HepG2 (cell line): ENCODE measurements around the gene KRT13. TPM values are rescaled to one million over a fixed set of nuclear protein-coding genes. Genes with fewer than 3 reads are reported as not detected.
A peak's percentile ranks its signal among the peaks of the same experiment; 100 is the strongest.

Experiments used
- ATAC-seq: fragments of 200-7000 bp; cut with Tn5 transposase; 3 replicates; pipeline ENCODE4 v1.9.1; 2020; ENCODE audit warnings: mild to moderate bottlenecking, moderate library complexity
- BruUV-seq: library from RNA; stranded (reverse); fragments of 400-500 nt; replicated peaks from 2 replicates; lab custom pipeline; 2021; lab: Mats Ljungman, UMichigan
- CTCF ChIA-PET: fragments of 300-600 bp; formaldehyde crosslinking; extraction: SDS; loops from one replicate; lab custom pipeline; 2021; ENCODE audit warnings: low total read pairs, inconsistent platforms, low intra/inter-chr PET ratio; lab: Yijun Ruan, JAX
- POLR2A ChIA-PET: fragments of 350-600 bp; sonication (Branson Sonifier 250); formaldehyde crosslinking; loops from one replicate; lab custom pipeline; 2020; ENCODE audit warnings: antibody characterized with exemption, inconsistent platforms; lab: Yijun Ruan, JAX
- DNase-seq: peaks from one replicate; pipeline ENCODE4 v3.0.0-alpha.2; 2015; ENCODE audit warnings: low spot score
- FAIRE-seq: peaks from 3 replicates; lab custom pipeline; 2011; peaks lifted over from hg19 to GRCh38; lab: Jason Lieb, UNC
- H2AFZ ChIP-seq: one replicate; pipeline ENCODE4 v1.6.1; 2011; ENCODE audit warnings: low read length, inconsistent platforms
- H3K27ac ChIP-seq: fragments of 300-600 bp; 3 replicates; pipeline ENCODE4 v1.8.0; 2011; ENCODE audit warnings: mixed run types, mild to moderate bottlenecking, mixed read lengths, low read length, inconsistent platforms; ENCODE audit not compliant: insufficient read depth; ENCODE audit errors: extremely low read length
- H3K27me3 ChIP-seq, 2 experiments: fragments of 200-600 bp in 1 of 2; 2 replicates in 1 of 2; 3 replicates in 1 of 2; pipeline versions ENCODE4 v1.6.0 to v1.8.0; 2011; ENCODE audit warnings: low read length in 2 of 2, mild to moderate bottlenecking in 2 of 2, moderate library complexity in 2 of 2, inconsistent platforms in 1 of 2; ENCODE audit not compliant: insufficient read depth in 2 of 2, control insufficient read depth in 1 of 2
- H3K36me3 ChIP-seq, 2 experiments: fragments of 200-600 bp in 1 of 2; replicated peaks in 1 of 2; 2 replicates in 1 of 2; 3 replicates in 1 of 2; pipeline versions ENCODE4 v1.5.1 to v1.8.0; 2011; ENCODE audit warnings: low read length in 2 of 2, inconsistent platforms in 1 of 2; ENCODE audit not compliant: insufficient read depth in 2 of 2, control insufficient read depth in 1 of 2
- H3K4me1 ChIP-seq: 2 replicates; pipeline ENCODE4 v1.5.1; 2012; ENCODE audit warnings: low read length, inconsistent platforms; ENCODE audit not compliant: insufficient read depth
- H3K4me2 ChIP-seq: 2 replicates; pipeline ENCODE4 v1.6.0; 2011; ENCODE audit warnings: low read depth, low read length, inconsistent platforms
- H3K4me3 ChIP-seq, 3 experiments: fragments of 200-600 bp in 1 of 3; sonication (generic), shearing (Covaris generic) in 1 of 3; replicated peaks in 1 of 3; 2 replicates each; pipeline ENCODE4 v1.5.1; 2011 to 2016; ENCODE audit warnings: low read length in 3 of 3, inconsistent platforms in 2 of 3, low read depth in 2 of 3, mild to moderate bottlenecking in 2 of 3, control low read depth in 1 of 3, mixed read lengths in 1 of 3; ENCODE audit not compliant: insufficient read depth in 1 of 3
- H3K79me2 ChIP-seq: one replicate; pipeline ENCODE4 v1.6.1; 2011; ENCODE audit warnings: low read length, inconsistent platforms; ENCODE audit not compliant: insufficient read depth
- H3K9ac ChIP-seq: 2 replicates; pipeline ENCODE4 v1.6.0; 2011; ENCODE audit warnings: mild to moderate bottlenecking, low read depth, low read length, inconsistent platforms; ENCODE audit not compliant: insufficient read depth
- H3K9me3 ChIP-seq: 2 replicates; pipeline ENCODE4 v1.5.1; 2012; ENCODE audit warnings: mild to moderate bottlenecking, low read length
- H4K20me1 ChIP-seq: 2 replicates; pipeline ENCODE4 v1.6.0; 2011; ENCODE audit warnings: inconsistent platforms, mild to moderate bottlenecking, low read length, moderate library complexity; ENCODE audit not compliant: insufficient read depth
- ATF7 ChIP-seq, 2 experiments: fragments of 450-650 bp in 1 of 2; sonication (generic) in 1 of 2; formaldehyde crosslinking in 1 of 2; IDR thresholded peaks; 2 replicates each; pipeline versions ENCODE4 v1.4.0 to v1.6.1; 2016 to 2020; ENCODE audit warnings: antibody characterized with exemption in 1 of 2, mild to moderate bottlenecking in 1 of 2, missing genetic modification reagents in 1 of 2
- FOXA1 ChIP-seq, 2 experiments: fragments of 450-650 bp in 1 of 2; sonication (generic) in 1 of 2; formaldehyde crosslinking in 1 of 2; IDR thresholded peaks; 2 replicates each; pipeline versions ENCODE4 v1.4.0 to v1.6.1; 2016 to 2020; ENCODE audit warnings: missing genetic modification reagents in 1 of 2
- KDM3A ChIP-seq: IDR thresholded peaks from 2 replicates; pipeline ENCODE4 v1.6.1; 2018; ENCODE audit warnings: low read depth, missing compliant biosample characterization
- KMT2A ChIP-seq: sonication (generic); formaldehyde crosslinking; IDR thresholded peaks from 2 replicates; pipeline ENCODE4 v1.4.0; 2020; ENCODE audit warnings: missing genetic modification reagents
- TRIM24 ChIP-seq: sonication (generic); formaldehyde crosslinking; IDR thresholded peaks from 2 replicates; pipeline ENCODE4 v1.8.0; 2022; ENCODE audit warnings: mild to moderate bottlenecking, missing genetic modification reagents
- ZFP90 ChIP-seq: sonication (generic); formaldehyde crosslinking; IDR thresholded peaks from 2 replicates; pipeline ENCODE4 v1.8.0; 2022; ENCODE audit warnings: missing genetic modification reagents, mild to moderate bottlenecking, inconsistent platforms, borderline replicate concordance
- ZNF160 ChIP-seq: sonication (generic); formaldehyde crosslinking; IDR thresholded peaks from 2 replicates; pipeline ENCODE4 v1.8.0; 2022; ENCODE audit warnings: mild to moderate bottlenecking, inconsistent platforms, missing genetic modification reagents
- ZNF280B ChIP-seq: sonication (generic); formaldehyde crosslinking; IDR thresholded peaks from 2 replicates; pipeline ENCODE4 v1.5.0; 2020; ENCODE audit warnings: missing genetic modification reagents, mild to moderate bottlenecking, borderline replicate concordance
- ZNF790 ChIP-seq: sonication (generic); formaldehyde crosslinking; IDR thresholded peaks from 2 replicates; pipeline ENCODE4 v1.8.0; 2022; ENCODE audit warnings: missing genetic modification reagents, mild to moderate bottlenecking, borderline replicate concordance
- WGBS: methylation state at CpG from one replicate; pipeline ENCODE4 v1.1.6; 2017; ENCODE audit warnings: low lambda C conversion rate; 5-methylcytosine and 5-hydroxymethylcytosine counted together
- in situ Hi-C: cut with HindIII; loops from 2 replicates; pipeline ENCODE4 v1.10.0; 2017; ENCODE audit warnings: low pct_unique_long_range_greater_than_20kb; ENCODE audit not compliant: extremely low pct_ligation_motif_present
- intact Hi-C: fragments of 100-400 bp; cut with micrococcal nuclease; formaldehyde crosslinking; loops from one replicate; pipeline ENCODE4 v1.10.0; 2022; ENCODE audit not compliant: unreplicated experiment
- polyA plus RNA-seq, 8 experiments: library from polyadenylated mRNA; depleted of rRNA in 3 of 8; stranded (reverse) in 7 of 8; unstranded in 1 of 8; fragments of >200 nt; fragmentation: Illumina TruSeq in 4 of 8; extraction: Trizol in 4 of 8; gene quantifications; 2 replicates each; pipeline versions ENCODE4 v1.2.1 to v1.2.3, GENCODE V29; 2011 to 2016; ENCODE audit warnings: low read depth in 4 of 8, missing spikeins in 1 of 8, mixed read lengths in 1 of 8; ENCODE audit not compliant: insufficient read depth in 1 of 8
- total RNA-seq, 5 experiments: library from RNA; depleted of rRNA; stranded (reverse); fragments of >200 nt; fragmentation: Illumina TruSeq; extraction: Trizol; gene quantifications; 2 replicates each; pipeline ENCODE4 v1.2.3, GENCODE V29; 2016; ENCODE audit warnings: low read depth in 1 of 5
- TF ChIP-seq, protein P1 (sequence below): IDR thresholded peaks from 2 replicates; pipeline ENCODE4 v1.6.1; 2016; ENCODE audit warnings: missing compliant biosample characterization, missing genetic modification reagents, borderline replicate concordance

Gene KRT13
- total and polyA plus RNA-seq, 2 of the 13 experiments (the other 11 are each of a cell fraction or from before 2014, with no cell fraction given) = not detected

DNA sequence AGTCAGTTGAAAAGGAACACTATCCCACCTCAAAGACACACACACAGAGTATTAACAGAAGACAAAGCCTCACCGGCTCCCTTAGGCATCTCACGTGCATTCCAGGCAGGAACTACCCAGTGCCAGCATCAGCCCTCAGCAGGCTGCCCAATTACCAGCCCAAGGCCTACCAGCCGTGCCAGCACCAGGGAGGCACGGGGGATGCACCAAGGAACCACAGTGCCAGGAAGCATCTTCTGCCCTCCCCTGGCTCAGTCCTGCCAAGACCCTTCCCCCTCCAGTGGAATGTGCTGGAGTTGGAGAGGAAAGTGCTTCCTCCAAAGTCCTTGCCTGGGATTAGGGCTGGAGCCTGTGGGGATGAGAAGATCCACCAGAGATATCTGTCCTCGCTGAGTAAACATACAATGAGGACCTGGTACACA is 33.7 kb upstream of the KRT13 start (continued):
- 0 out of 2 replicates have a peak, but pooled peaks have one; percentile 38 for TF ChIP-seq ZFP90 (CRISPR knock-in tag)
- TF ChIP-seq, protein P1, sequence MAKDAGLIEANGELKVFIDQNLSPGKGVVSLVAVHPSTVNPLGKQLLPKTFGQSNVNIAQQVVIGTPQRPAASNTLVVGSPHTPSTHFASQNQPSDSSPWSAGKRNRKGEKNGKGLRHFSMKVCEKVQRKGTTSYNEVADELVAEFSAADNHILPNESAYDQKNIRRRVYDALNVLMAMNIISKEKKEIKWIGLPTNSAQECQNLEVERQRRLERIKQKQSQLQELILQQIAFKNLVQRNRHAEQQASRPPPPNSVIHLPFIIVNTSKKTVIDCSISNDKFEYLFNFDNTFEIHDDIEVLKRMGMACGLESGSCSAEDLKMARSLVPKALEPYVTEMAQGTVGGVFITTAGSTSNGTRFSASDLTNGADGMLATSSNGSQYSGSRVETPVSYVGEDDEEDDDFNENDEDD (CRISPR knock-in tag) = 0 out of 2 replicates have a peak, but pooled peaks have one; percentile 21
- TF ChIP-seq FOXA1 (IDR thresholded peaks at IDR 0.05) = no peak
- peak; percentile 51 for TF ChIP-seq FOXA1 (CRISPR knock-in tag; IDR thresholded peaks at IDR 0.05)

- POLR2A ChIA-PET = no interaction called here
Observed at GRCh38 chr17:41538565-41538991, 33.2 kb upstream of the KRT13 start.

More at GRCh38 chr17:41538565-41538991, 33.2 kb upstream of the KRT13 start:
- in situ Hi-C loops (no loop called here), intact Hi-C loops (loop anchor here (10.0 kb wide), 1 partner anchor 124 kb away; no protein-coding TSS in a partner anchor)
- H2AFZ ChIP-seq = no peak overlapping the region
- FAIRE-seq = no peak
- no TSS peak for BruUV-seq
- DNase-seq = no peak
- no peak overlapping the region for H3K4me2 ChIP-seq
- no peak overlapping the region for H3K9ac ChIP-seq
- 8% methylated on average over 5 of the region's 5 CpGs for WGBS
- CTCF ChIA-PET = no interaction called here
- peaks cover 70% of the 10 kb centered on the region for H3K4me1 ChIP-seq
- no peaks in the 10 kb centered on the region for H3K79me2 ChIP-seq
- H3K36me3 ChIP-seq = no peaks in the 10 kb centered on the region
- H3K27ac ChIP-seq = no peak overlapping the region
- TF ChIP-seq ZNF280B (CRISPR knock-in tag) = no peak
- TF ChIP-seq TRIM24 (CRISPR knock-in tag) = no peak
- no peak for TF ChIP-seq ATF7 (IDR thresholded peaks at IDR 0.05)
- no peak for TF ChIP-seq ATF7 (CRISPR knock-in tag; IDR thresholded peaks at IDR 0.05)
- 0 out of 2 replicates have a peak, but pooled peaks have one; percentile 9 for TF ChIP-seq KMT2A (CRISPR knock-in tag)
- no peak for TF ChIP-seq ZNF790 (CRISPR knock-in tag)
- no peak for TF ChIP-seq ZNF160 (CRISPR knock-in tag)
- no peak for TF ChIP-seq KDM3A (CRISPR knock-in tag)
- peaks cover 2 to 12% of the 10 kb centered on the region in 2 experiments; a peak in 1 of 5 replicates for H3K27me3 ChIP-seq
- ATAC-seq = no peak
- no peak overlapping the region for H3K4me3 ChIP-seq
- no peaks in the 10 kb centered on the region for H4K20me1 ChIP-seq
- H3K9me3 ChIP-seq = no peaks in the 10 kb centered on the region
